Measurements from ENCODE around the gene LYL1.

DNA sequence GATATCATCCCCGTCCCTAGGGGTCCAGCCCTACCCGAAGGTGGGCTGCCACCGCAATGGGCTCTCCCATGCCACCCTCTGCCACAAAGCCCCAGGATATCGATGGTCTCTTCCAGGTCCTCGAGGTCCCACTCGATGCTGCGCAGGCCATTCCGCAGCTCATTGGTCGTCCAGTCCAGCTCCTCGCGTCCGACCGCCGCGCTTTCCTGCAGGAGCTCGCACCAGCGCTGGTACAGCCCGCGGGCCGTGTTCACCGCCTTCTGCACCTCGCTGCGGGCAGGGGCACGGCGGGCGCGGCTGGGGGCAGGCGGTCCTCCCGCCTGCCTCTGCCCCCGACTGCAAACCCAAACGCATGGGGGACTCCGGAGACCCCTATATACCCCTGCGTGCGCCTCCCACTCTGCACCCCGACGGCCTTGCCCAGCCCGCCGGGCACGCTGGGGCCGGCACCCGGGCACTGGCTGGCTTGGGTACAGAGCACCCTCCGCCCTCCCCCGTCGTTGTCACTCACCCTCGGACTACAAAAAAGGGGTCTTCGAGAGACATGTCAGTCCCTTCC, 47.0 kb upstream of the LYL1 start:
- no peak for TF ChIP-seq POLR2AphosphoS5 (IDR thresholded peaks at IDR 0.05)
- no peak for TF ChIP-seq TAF1 (IDR thresholded peaks at IDR 0.05; ENCODE audit: low read depth)
- TF ChIP-seq, protein P1, sequence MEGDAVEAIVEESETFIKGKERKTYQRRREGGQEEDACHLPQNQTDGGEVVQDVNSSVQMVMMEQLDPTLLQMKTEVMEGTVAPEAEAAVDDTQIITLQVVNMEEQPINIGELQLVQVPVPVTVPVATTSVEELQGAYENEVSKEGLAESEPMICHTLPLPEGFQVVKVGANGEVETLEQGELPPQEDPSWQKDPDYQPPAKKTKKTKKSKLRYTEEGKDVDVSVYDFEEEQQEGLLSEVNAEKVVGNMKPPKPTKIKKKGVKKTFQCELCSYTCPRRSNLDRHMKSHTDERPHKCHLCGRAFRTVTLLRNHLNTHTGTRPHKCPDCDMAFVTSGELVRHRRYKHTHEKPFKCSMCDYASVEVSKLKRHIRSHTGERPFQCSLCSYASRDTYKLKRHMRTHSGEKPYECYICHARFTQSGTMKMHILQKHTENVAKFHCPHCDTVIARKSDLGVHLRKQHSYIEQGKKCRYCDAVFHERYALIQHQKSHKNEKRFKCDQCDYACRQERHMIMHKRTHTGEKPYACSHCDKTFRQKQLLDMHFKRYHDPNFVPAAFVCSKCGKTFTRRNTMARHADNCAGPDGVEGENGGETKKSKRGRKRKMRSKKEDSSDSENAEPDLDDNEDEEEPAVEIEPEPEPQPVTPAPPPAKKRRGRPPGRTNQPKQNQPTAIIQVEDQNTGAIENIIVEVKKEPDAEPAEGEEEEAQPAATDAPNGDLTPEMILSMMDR (IDR thresholded peaks at IDR 0.05; ENCODE audit: poor library complexity, severe bottlenecking) = no peak
- TF ChIP-seq MXI1 (conservative IDR thresholded peaks at IDR 0.05; ENCODE audit: poor library complexity, severe bottlenecking) = no peak
